Measurements from ENCODE around the gene CFAP46. TPM values are rescaled to one million over a fixed set of nuclear protein-coding genes. Genes with fewer than 3 reads are reported as not detected.

The CFAP46 gene
- total and polyA plus RNA-seq, 4 donors: 0.33 to 0.59 (median 0.42) TPM

DNA sequence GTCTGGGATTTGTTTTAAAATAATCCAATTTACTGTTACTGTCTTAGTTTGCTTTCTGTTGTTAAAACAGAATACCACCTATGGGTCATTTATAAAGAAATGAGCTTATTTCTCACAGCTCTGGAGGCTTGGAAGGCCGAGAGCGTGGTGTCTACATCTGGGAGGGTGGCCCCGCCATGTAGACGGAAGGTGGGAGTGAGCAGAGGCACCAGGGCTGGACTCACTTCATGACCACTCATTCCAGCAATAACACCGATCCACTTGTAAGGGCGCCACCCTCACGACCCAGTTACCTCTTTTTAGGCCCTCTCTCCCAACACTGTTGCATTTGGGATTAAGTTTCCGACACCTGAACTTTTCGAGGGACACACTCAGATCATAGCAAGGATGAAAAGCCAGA lies 36.2 kb upstream of the CFAP46 start:
- WGBS: 84% methylated on average over 9 of the region's 9 CpGs
- H3K27me3 ChIP-seq (ENCODE audit: control insufficient read depth in 4 of 4, insufficient read depth in 4 of 4, low read length in 3 of 4): peaks cover 0 to 5% (median 0%) of the 10 kb centered on the region in 4 donors
- no peak overlapping the region for H3K4me3 ChIP-seq (ENCODE audit: low read depth in 1 of 3, low read length in 3 of 3)
- no peaks in the 10 kb centered on the region for H3K36me3 ChIP-seq (ENCODE audit: control insufficient read depth in 4 of 4, insufficient read depth in 3 of 4, low read depth in 1 of 4, low read length in 3 of 4)
- no peak overlapping the region for H3K9ac ChIP-seq (ENCODE audit: low read depth in 1 of 2, low read length in 2 of 2)
- TF ChIP-seq HNF4G (IDR thresholded peaks at IDR 0.05) (no peak), SP1 (IDR thresholded peaks at IDR 0.05) (no peak), EGR1 (IDR thresholded peaks at IDR 0.05; ENCODE audit: low read depth in 2 of 2) (no peak), GABPA (IDR thresholded peaks at IDR 0.05 in 1 of 2, conservative IDR thresholded peaks at IDR 0.05 in 1 of 2) (no peak), YY1 (IDR thresholded peaks at IDR 0.05) (no peak), TAF1 (conservative IDR thresholded peaks at IDR 0.05) (no peak), HNF4A (conservative IDR thresholded peaks at IDR 0.05) (no peak), JUND (IDR thresholded peaks at IDR 0.05) (no peak), RXRA (IDR thresholded peaks at IDR 0.05) (no peak), RAD21 (IDR thresholded peaks at IDR 0.05) (no peak)
- TF ChIP-seq, protein P1, sequence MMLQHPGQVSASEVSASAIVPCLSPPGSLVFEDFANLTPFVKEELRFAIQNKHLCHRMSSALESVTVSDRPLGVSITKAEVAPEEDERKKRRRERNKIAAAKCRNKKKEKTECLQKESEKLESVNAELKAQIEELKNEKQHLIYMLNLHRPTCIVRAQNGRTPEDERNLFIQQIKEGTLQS (IDR thresholded peaks at IDR 0.05): no peak
- TF ChIP-seq, protein P2, sequence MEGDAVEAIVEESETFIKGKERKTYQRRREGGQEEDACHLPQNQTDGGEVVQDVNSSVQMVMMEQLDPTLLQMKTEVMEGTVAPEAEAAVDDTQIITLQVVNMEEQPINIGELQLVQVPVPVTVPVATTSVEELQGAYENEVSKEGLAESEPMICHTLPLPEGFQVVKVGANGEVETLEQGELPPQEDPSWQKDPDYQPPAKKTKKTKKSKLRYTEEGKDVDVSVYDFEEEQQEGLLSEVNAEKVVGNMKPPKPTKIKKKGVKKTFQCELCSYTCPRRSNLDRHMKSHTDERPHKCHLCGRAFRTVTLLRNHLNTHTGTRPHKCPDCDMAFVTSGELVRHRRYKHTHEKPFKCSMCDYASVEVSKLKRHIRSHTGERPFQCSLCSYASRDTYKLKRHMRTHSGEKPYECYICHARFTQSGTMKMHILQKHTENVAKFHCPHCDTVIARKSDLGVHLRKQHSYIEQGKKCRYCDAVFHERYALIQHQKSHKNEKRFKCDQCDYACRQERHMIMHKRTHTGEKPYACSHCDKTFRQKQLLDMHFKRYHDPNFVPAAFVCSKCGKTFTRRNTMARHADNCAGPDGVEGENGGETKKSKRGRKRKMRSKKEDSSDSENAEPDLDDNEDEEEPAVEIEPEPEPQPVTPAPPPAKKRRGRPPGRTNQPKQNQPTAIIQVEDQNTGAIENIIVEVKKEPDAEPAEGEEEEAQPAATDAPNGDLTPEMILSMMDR (IDR thresholded peaks at IDR 0.05; ENCODE audit: low read depth, low read length, missing input control): no peak
- TF ChIP-seq, protein P3, sequence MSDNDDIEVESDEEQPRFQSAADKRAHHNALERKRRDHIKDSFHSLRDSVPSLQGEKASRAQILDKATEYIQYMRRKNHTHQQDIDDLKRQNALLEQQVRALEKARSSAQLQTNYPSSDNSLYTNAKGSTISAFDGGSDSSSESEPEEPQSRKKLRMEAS (IDR thresholded peaks at IDR 0.05): no peak
- DNase-seq (ENCODE audit: low spot score): no peak
- peaks cover 0 to 2% (median 0%) of the 10 kb centered on the region in 4 donors for H3K4me1 ChIP-seq (ENCODE audit: control insufficient read depth in 4 of 4, insufficient read depth in 4 of 4, low read length in 3 of 4)
- H3K27ac ChIP-seq (ENCODE audit: low read depth in 1 of 2, low read length in 2 of 2): no peak overlapping the region
- H3K9me3 ChIP-seq (ENCODE audit: control insufficient read depth in 4 of 4, low read length in 3 of 4): no peaks in the 10 kb centered on the region

DNA sequence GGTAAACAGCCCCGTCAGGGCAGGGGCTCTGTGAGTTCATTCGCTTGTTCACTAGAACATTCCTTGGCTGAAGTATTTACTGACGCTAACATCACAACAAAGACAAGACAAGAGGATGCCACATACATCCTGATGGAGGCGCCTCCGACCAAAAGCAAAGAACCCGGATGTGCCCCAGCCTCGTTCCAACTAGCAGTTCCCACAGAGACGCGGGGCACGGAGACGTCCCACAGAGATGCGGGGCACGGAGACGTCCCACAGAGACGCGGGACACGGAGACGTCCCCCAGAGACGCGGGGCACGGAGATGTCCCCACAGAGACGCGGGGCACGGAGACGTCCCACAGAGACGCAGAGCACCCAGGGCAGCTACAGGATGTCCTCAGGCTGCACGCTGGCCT lies 35.4 kb upstream of the CFAP46 start:
- H3K9me3 ChIP-seq (ENCODE audit: control insufficient read depth in 4 of 4, low read length in 3 of 4): no peaks in the 10 kb centered on the region
- no peaks in the 10 kb centered on the region for H3K36me3 ChIP-seq (ENCODE audit: control insufficient read depth in 4 of 4, insufficient read depth in 3 of 4, low read depth in 1 of 4, low read length in 3 of 4)
- H3K9ac ChIP-seq (ENCODE audit: low read depth in 1 of 2, low read length in 2 of 2): no peak overlapping the region
- no peak for DNase-seq (ENCODE audit: low spot score)
- H3K27ac ChIP-seq (ENCODE audit: low read depth in 1 of 2, low read length in 2 of 2): no peak overlapping the region
- peaks cover 0 to 5% (median 0%) of the 10 kb centered on the region in 4 donors for H3K27me3 ChIP-seq (ENCODE audit: control insufficient read depth in 4 of 4, insufficient read depth in 4 of 4, low read length in 3 of 4)
- TF ChIP-seq, protein P2 (IDR thresholded peaks at IDR 0.05; ENCODE audit: low read depth, low read length, missing input control): no peak
- TF ChIP-seq, protein P1 (IDR thresholded peaks at IDR 0.05): no peak
- TF ChIP-seq YY1 (IDR thresholded peaks at IDR 0.05): no peak
- TF ChIP-seq RXRA (IDR thresholded peaks at IDR 0.05): no peak
- TF ChIP-seq FOXA2 (IDR thresholded peaks at IDR 0.05): no peak
- TF ChIP-seq RAD21 (IDR thresholded peaks at IDR 0.05): no peak
- TF ChIP-seq HNF4G (IDR thresholded peaks at IDR 0.05): no peak
- TF ChIP-seq TAF1 (conservative IDR thresholded peaks at IDR 0.05): no peak
- no peak for TF ChIP-seq JUND (IDR thresholded peaks at IDR 0.05)
- no peak for TF ChIP-seq GABPA (IDR thresholded peaks at IDR 0.05 in 1 of 2, conservative IDR thresholded peaks at IDR 0.05 in 1 of 2)
- no peak for TF ChIP-seq HNF4A (conservative IDR thresholded peaks at IDR 0.05)
- H3K4me3 ChIP-seq (ENCODE audit: low read depth in 1 of 3, low read length in 3 of 3): no peak overlapping the region
- 63% methylated on average over 27 of the region's 27 CpGs for WGBS
- peaks cover 0 to 2% (median 0%) of the 10 kb centered on the region in 4 donors for H3K4me1 ChIP-seq (ENCODE audit: control insufficient read depth in 4 of 4, insufficient read depth in 4 of 4, low read length in 3 of 4)

Measured in liver (tissue), 9 donors.